Neural cell (in vitro differentiated cells): Measurements from ENCODE around the gene SND1.

Experiments used
- EZH2 ChIP-seq: fragments of 200-600, 300-800 bp; shearing (Covaris generic), sonication (generic); IDR thresholded peaks from 2 replicates; pipeline ENCODE4 v1.6.1; 2014; ENCODE audit warnings: antibody characterized with exemption, low read length, borderline replicate concordance, mild to moderate bottlenecking; ENCODE audit not compliant: insufficient read depth, poor library complexity, severe bottlenecking
- MXI1 ChIP-seq: fragments of 450-650 bp; conservative IDR thresholded peaks from 2 replicates; pipeline ENCODE4 v1.6.1; 2014; ENCODE audit warnings: antibody characterized with exemption, mild to moderate bottlenecking; ENCODE audit not compliant: poor library complexity, severe bottlenecking
- RAD21 ChIP-seq: fragments of 450-650 bp; conservative IDR thresholded peaks from 2 replicates; pipeline ENCODE4 v1.6.1; 2014; ENCODE audit warnings: antibody characterized with exemption, mild to moderate bottlenecking, moderate library complexity
- SMC3 ChIP-seq: fragments of 450-650 bp; conservative IDR thresholded peaks from 2 replicates; pipeline ENCODE4 v1.6.1; 2014; ENCODE audit warnings: antibody characterized with exemption, mild to moderate bottlenecking, moderate library complexity; ENCODE audit not compliant: poor library complexity
- TF ChIP-seq, protein P1 (sequence below): fragments of 450-650 bp; IDR thresholded peaks from 2 replicates; pipeline ENCODE4 v1.5.1; 2014; ENCODE audit warnings: antibody characterized with exemption, mild to moderate bottlenecking, moderate library complexity; ENCODE audit not compliant: poor library complexity, severe bottlenecking

DNA sequence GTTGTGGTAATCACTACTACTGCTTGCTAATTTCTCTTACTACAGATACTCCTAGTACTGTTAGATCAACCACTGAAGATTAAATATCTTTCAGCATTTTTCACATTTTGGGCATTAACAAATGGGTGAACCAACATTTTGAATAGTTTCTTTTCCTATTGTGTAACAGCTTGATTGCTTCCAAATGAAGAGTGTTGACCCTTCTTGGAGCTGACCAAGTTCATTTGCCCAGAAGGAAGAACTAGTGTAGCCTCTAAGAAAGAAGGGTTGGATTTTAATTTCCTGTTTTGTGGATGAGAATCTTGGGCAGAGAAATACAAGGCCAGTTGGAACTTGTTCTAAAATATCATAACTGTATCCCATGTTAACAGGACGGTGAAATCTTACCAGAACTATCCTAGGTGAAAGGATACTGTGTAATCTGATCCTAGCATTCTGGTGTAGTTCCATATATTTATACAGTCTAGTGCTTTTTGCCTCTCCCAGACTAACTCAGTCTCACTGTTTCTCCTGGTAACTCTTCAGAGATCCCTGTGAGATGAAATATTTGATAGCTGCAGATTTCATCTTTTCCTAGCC lies 37.3 kb downstream of the SND1 start:
- TF ChIP-seq SMC3 (no peak), RAD21 (no peak), MXI1 (no peak), EZH2 (no peak)
- TF ChIP-seq, protein P1, sequence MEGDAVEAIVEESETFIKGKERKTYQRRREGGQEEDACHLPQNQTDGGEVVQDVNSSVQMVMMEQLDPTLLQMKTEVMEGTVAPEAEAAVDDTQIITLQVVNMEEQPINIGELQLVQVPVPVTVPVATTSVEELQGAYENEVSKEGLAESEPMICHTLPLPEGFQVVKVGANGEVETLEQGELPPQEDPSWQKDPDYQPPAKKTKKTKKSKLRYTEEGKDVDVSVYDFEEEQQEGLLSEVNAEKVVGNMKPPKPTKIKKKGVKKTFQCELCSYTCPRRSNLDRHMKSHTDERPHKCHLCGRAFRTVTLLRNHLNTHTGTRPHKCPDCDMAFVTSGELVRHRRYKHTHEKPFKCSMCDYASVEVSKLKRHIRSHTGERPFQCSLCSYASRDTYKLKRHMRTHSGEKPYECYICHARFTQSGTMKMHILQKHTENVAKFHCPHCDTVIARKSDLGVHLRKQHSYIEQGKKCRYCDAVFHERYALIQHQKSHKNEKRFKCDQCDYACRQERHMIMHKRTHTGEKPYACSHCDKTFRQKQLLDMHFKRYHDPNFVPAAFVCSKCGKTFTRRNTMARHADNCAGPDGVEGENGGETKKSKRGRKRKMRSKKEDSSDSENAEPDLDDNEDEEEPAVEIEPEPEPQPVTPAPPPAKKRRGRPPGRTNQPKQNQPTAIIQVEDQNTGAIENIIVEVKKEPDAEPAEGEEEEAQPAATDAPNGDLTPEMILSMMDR = no peak
